Measurements from ENCODE around the gene SPINK9.

Gene SPINK9

GRCh38 chr5:148335259-148335658 lies at the start of gene SPINK9:
Gene SPINK9, plus strand, starts transcription at chr5:148335559. Its CDS starts 55 bp downstream, at chr5:148335614.
- DNase-seq, result no peak

DNA sequence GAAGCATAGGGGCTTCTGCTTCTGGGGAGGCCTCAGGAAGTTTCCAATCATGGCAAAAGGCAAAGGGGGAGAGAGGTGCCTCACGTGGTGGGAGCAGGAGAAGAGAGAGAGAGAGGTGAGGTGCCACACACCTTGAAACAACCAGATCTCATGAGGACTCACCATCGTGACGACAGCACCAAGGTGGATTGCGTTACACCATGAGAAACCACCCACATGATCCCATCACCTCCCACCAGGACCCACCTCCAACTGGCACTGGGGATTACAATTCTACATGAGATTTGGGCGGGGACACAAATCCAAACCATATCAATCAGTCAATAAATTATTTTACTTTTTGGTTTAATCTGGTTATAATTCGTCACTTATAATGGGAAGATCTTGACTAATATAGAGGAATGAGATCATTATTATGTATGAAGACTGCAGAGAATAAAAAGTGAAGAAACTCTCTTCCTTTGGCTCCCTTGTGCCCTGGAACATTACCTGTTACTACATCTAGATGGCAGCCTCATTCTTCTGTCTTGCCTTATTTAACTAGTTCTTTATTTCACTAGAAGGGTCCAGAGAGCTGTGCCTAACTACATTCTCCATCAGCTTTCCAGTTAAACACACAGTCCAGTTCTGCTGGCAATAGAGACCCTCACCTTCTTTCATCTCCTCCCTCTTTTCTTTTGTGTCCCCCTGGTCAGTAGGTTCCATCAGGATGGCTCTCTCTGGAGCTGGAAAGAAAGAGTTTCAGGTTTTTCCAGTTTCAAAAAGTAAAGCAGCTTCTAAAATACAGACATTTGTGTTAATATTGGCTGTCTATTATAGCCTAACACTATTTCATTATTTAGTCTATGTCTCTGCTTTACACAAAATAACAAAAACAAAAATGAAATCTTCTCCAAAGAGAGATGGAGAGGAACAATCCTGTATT lies 44.8 kb upstream of the SPINK9 start:
- DNase-seq, result peak; percentile 5

- no peak for DNase-seq
Observed at GRCh38 chr5:148297731-148298130, 37.6 kb upstream of the SPINK9 start.

DNA sequence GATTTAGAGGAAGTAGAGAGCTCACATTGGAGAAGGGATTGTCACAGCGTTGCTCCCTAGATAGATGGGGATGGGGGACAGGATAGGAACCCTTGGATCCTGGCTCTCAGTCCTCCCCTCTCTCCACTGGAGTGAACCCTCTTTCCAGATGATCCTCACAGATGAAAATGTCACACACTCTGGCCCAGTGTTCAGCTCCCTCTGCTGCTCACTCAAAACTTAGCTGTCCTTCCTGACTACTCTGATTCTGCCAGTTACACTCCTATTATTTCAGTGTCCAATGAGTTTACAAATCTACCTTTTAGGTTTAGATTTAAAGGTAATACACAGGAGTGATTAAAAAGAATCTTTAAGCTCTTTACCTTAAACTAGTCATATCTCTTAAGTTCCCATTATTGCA lies 28.9 kb upstream of the SPINK9 start:
- no peak for DNase-seq

DNA sequence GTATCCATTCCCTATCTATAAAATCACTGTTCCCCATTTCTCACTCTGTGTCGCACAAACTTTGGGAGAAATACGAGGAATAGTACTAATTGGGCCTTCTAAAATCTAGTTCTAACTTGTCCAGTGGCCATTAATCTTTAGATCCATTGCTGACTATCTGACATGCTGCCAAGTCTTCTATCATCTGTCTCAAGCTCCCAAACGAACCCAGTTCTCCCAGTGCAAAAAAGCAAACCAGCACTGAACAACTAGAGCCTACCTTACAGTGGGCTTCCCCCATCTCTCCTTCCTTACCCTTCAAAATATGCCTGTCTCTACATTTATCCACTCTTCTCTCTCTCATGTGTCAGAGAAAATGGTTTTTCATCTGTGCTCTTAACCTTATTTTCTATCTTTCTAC lies 26.3 kb upstream of the SPINK9 start:
- DNase-seq, result no peak

GRCh38 chr5:148309746-148310145 lies 25.6 kb upstream of the SPINK9 start:
- no peak for DNase-seq

DNA sequence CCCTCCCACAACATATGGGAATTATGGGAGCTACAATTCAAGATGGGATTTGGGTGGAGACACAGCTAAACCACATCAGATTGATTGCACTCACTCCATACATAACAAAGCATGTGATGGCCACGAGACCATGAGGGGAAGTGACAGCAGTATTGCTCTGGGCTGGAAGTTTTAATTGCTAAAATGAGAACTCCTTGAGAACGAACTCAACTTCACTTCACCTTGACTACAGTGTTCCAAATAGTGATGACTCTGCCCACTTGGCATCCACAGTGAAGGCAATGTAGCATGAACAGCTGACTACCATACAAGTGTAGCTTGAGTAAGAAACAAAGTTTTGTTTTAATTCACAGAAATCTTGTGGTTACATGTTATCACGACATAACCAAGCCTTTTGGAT lies 23.9 kb upstream of the SPINK9 start:
- DNase-seq, result no peak

DNA sequence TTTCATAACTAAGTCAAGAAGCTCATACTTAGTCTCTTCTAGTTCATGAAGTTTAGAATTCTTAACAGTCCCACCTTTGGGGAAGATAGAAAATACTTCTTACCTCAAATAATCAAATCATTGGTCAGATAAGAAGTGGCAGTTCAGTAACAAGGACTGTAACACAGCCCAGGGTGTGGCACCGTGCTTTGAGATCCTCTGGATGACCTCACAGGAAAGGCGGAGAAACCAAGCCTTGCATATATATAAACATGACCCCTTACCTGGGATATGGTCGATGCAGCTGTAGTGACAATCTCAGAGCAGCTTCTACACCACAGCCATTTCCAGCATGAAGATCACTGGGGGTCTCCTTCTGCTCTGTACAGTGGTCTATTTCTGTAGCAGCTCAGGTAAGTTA lies 23.2 kb upstream of the SPINK9 start, which contains the start of gene SPINK7:
Gene SPINK7 (plus strand): TSS at position 271 of the 400 bp plus-strand sequence. CDS start 61 bp downstream, at position 332.
- DNase-seq, result no peak

DNA sequence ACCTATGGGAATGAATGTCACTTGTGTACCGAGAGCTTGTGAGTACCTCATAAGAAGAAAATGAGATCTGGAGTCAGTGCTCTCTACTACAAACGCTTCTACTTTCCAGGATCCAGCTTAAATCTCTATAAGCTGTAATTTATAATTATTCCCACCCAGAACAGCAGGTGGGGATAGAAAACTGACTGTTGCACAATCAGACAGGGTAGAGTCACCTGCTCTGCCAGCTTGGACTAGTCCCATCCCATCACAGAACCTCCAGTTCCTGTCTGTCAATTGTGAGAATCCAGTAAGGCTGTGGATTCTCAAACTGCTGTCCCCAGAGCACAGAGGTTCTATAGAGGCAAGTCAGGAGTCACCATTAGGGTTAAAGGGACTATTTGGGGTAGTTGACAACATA lies 21.2 kb upstream of the SPINK9 start:
- DNase-seq, result no peak

- no peak for DNase-seq
Observed at GRCh38 chr5:148314731-148315130, 20.6 kb upstream of the SPINK9 start.

- peak; percentile 12 for DNase-seq
Observed at GRCh38 chr5:148320011-148320963, 15.1 kb upstream of the SPINK9 start.

DNA sequence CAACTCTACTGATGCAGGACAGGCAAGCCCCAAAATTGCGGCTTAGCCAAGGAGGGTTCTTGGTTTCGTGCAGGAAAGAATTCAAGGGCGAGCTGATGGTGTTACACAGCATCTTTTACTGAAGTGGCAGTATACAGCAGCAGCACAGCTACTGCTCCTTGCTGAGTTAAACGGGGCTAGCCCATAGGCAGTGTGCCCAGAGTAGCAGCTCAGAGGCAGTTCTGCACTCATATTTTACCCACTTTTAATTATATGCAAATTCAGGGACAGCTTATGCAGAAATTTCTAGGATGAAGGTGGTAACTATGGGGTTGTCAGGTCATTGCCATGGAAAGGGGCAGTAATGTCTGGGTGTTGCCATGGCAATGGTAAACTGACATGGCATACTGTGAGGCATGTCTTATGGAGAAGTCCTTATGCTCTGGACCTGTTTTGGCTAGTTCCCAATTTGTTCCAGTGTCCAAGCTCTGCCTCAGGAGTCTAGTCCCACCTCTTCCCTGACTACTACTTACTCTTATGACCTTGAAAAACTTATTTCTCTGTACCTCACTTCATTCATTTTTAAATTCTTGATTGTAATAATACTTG lies 2.0 kb upstream of the SPINK9 start:
- DNase-seq, result no peak

DNA sequence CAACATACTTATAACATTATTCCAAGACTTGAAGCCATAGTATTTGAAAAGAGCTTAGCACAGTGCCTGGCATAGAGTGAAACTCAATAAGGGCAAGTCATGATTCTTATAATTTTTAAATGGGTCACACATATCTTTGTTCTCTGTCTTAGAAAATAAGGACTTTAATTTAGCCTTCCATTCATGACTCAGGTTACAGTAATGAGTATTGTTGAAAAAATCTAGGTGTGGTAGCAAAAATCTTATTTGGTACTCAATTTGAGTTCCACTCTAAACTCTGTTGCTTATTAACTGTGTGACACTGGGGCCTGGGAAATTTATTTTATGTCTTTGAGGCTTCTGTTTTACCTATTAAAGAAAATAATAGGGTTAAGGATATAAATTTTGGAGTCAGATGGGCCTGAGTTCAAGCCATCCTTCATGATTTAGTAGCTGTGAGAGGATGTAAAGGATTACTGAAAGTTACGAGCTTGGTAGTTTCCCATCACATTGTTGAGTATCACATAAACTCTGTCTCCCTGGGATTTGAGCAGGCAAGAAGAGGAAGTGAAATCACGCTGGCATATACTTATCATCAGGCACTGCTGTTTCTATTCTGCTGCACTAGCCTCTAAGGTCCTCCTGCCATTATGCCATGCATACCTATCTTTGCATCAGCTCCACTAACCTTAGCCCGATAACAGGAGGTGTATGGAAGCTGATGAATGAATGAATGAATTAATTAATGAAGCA lies 1.5 kb downstream of the SPINK9 start:
- DNase-seq, result no peak

GRCh38 chr5:148342371-148343045 lies 7.1 kb downstream of the SPINK9 start:
- DNase-seq, result no peak

- DNase-seq, result no peak
Observed at GRCh38 chr5:148343046-148343407, 7.7 kb downstream of the SPINK9 start.

- no peak for DNase-seq
Observed at GRCh38 chr5:148343603-148344487, 8.5 kb downstream of the SPINK9 start.

GRCh38 chr5:148347706-148348105 lies 12.3 kb downstream of the SPINK9 start:
- DNase-seq, result no peak

DNA sequence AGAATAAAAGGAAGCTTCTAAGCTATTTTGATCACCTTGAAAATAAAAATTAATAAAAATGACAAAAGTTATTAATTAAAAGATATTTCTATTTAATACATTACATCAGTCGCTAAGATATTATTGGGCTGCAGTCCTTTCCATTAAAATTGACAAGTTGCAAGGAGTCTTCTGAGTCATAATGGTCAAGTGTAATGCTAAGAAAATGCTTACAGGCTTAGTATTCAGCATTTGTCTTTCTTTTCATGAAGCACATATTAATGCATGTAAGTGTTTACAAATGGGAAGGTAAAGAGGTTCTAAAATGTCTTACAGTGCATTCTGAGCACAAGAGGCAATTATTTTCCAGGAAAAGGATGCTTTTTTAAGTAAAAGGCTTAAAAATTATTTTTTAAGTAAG lies 17.3 kb downstream of the SPINK9 start:
- no peak for DNase-seq

DNA sequence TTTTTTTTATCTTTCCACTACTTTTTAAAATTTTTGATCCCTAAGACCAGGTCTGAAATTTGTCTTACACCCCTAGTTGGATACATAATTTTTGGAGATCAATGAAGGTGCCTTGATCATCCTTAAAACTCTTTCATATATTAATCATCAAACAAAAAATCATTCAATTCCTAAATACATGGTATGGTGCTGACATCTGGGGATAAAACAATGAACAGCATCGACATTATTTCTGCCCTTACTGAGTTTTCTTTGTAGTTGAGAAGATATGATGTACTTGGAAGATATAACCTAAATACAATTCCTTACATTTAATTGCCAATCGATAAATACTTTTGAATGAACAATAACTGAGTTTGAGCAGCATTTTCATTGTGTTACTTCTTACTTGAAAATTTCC lies 18.3 kb downstream of the SPINK9 start:
- DNase-seq, result no peak

DNA sequence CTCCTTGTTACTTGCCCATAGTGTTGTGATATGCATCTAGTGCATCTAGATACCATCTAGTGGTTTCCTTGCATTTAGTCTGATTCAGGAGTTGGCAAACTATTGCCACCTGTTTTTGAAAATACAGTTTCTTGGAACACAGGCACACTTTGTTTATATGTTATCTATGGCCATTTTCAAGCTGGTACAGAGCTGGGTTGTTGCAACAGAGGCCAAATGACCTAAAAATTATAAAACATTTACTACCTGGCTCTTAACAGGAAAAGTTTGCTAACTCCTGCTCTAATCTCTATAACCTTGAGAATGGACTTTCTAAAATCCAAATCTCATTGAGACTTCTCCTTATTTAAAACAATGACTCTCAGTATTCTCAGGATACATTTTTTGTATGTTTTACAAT lies 29.0 kb downstream of the SPINK9 start:
- DNase-seq, result no peak

DNA sequence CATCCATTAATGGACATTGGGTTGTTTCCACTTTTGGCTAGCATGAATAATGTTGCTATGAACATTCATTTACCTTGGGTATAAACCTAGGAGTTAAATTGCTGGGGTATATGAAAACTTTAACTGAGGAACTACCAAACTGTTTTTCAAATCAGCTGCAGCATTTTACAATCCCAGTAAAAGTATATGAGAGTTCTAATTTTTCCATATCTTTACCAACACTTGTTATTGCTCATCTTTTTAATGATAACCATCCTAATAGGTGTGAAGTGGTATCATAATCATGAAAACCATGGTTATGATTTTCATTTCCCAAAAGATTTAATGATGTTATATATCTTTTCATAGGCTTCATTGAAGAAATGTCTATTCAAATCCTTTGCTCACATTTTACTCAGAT lies 32.9 kb downstream of the SPINK9 start:
- no peak for DNase-seq
